K562 (cell line): Measurements from ENCODE around the gene RNH1. TPM values are rescaled to one million over a fixed set of nuclear protein-coding genes. Genes with fewer than 3 reads are reported as not detected.

Experiments used
- CBFA2T3 ChIP-seq: fragments of 450-650 bp; IDR thresholded peaks from 2 replicates; pipeline ENCODE4 v1.6.1; 2017
- CREB1 ChIP-seq, 2 experiments: sonication (generic) in 1 of 2; formaldehyde crosslinking in 1 of 2; IDR thresholded peaks; 2 replicates each; pipeline versions ENCODE4 v1.6.1 to v1.8.0; 2012 to 2022; ENCODE audit warnings: inconsistent platforms in 1 of 2, mild to moderate bottlenecking in 1 of 2, missing genetic modification reagents in 1 of 2, moderate library complexity in 1 of 2
- FOXM1 ChIP-seq, 2 experiments: fragments of 450-650 bp in 1 of 2; sonication (generic) in 1 of 2; formaldehyde crosslinking in 1 of 2; IDR thresholded peaks; 2 replicates each; pipeline versions ENCODE4 v1.6.1 to v1.9.0; 2017 to 2022; ENCODE audit warnings: low read depth in 2 of 2, mild to moderate bottlenecking in 2 of 2, missing genetic modification reagents in 1 of 2, moderate library complexity in 1 of 2
- SMARCE1 ChIP-seq: fragments of 450-650 bp; IDR thresholded peaks from 2 replicates; pipeline ENCODE4 v1.7.1; 2016; ENCODE audit warnings: mild to moderate bottlenecking
- TCFL5 ChIP-seq: fragments of 250-450 bp; sonication (Bioruptor Pico); conservative IDR thresholded peaks from 2 replicates; pipeline ENCODE4 v1.6.1; 2021; ENCODE audit warnings: mild to moderate bottlenecking, moderate library complexity, matching md5 sums
- ZNF133 ChIP-seq: fragments of 250-450 bp; sonication (Bioruptor Pico); IDR thresholded peaks from 2 replicates; pipeline ENCODE4 v1.4.0; 2020; ENCODE audit warnings: mild to moderate bottlenecking
- ZNF232 ChIP-seq: sonication (generic); formaldehyde crosslinking; IDR thresholded peaks from 2 replicates; pipeline ENCODE4 v1.8.0; 2022; ENCODE audit warnings: mild to moderate bottlenecking, missing genetic modification reagents
- polyA plus RNA-seq, 8 experiments: library from polyadenylated mRNA; depleted of rRNA in 4 of 8; stranded (reverse) in 5 of 8; unstranded in 3 of 8; fragments of >200 nt; fragmentation: Nextera tagmentation in 2 of 8; fragmentation: Illumina TruSeq in 1 of 8; extraction: Ambion mirVana in 2 of 8; extraction: Trizol in 1 of 8; gene quantifications; 2 replicates each; pipeline versions ENCODE4 v1.2.1 to v1.2.3, GENCODE V29; 2011 to 2014; ENCODE audit warnings: inconsistent platforms in 1 of 8, missing spikeins in 1 of 8
- total RNA-seq, 7 experiments: library from RNA; depleted of rRNA in 6 of 7; stranded (reverse); fragments of >200 nt in 6 of 7; fragmentation: Illumina TruSeq in 2 of 7; extraction: Trizol in 2 of 7; gene quantifications; 2 replicates each; pipeline versions ENCODE4 v1.2.1 to v1.2.3, GENCODE V29; 2011 to 2021; ENCODE audit warnings: low replicate concordance in 1 of 7
- TF ChIP-seq, protein P1 (sequence below): fragments of 250-450 bp; sonication (Bioruptor Pico); IDR thresholded peaks from 2 replicates; pipeline ENCODE4 v1.5.0; 2021; ENCODE audit warnings: mild to moderate bottlenecking, moderate library complexity
- TF ChIP-seq, protein P2 (sequence below), 2 experiments: fragments of 450-650 bp; IDR thresholded peaks; 2 replicates each; pipeline ENCODE4 v1.6.1; 2016; ENCODE audit warnings: mild to moderate bottlenecking in 2 of 2, borderline replicate concordance in 1 of 2, low read depth in 1 of 2, moderate library complexity in 1 of 2
- TF ChIP-seq, protein P3 (sequence below), 3 experiments: fragments of 200-800 bp in 1 of 3; fragments of 250-450 bp in 1 of 3; fragments of 450-650 bp in 1 of 3; sonication (Bioruptor Pico) in 1 of 3; sonication (Bioruptor generic) in 1 of 3; formaldehyde crosslinking in 1 of 3; IDR thresholded peaks; 2 replicates each; pipeline versions ENCODE4 v1.6.1 to v1.8.0; 2016 to 2022; ENCODE audit warnings: mild to moderate bottlenecking in 2 of 3, missing genetic modification characterization in 2 of 3, missing compliant biosample characterization in 1 of 3, moderate library complexity in 1 of 3

Gene RNH1
- total and polyA plus RNA-seq, 9 of the 15 experiments (the other 6 are each of a cell fraction or from before 2014, with no cell fraction given), result 2.5 to 160 (median 44.3) TPM

GRCh38 chr11:506995-507726 is at the start of gene RNH1 (continued):
- TF ChIP-seq, protein P1, sequence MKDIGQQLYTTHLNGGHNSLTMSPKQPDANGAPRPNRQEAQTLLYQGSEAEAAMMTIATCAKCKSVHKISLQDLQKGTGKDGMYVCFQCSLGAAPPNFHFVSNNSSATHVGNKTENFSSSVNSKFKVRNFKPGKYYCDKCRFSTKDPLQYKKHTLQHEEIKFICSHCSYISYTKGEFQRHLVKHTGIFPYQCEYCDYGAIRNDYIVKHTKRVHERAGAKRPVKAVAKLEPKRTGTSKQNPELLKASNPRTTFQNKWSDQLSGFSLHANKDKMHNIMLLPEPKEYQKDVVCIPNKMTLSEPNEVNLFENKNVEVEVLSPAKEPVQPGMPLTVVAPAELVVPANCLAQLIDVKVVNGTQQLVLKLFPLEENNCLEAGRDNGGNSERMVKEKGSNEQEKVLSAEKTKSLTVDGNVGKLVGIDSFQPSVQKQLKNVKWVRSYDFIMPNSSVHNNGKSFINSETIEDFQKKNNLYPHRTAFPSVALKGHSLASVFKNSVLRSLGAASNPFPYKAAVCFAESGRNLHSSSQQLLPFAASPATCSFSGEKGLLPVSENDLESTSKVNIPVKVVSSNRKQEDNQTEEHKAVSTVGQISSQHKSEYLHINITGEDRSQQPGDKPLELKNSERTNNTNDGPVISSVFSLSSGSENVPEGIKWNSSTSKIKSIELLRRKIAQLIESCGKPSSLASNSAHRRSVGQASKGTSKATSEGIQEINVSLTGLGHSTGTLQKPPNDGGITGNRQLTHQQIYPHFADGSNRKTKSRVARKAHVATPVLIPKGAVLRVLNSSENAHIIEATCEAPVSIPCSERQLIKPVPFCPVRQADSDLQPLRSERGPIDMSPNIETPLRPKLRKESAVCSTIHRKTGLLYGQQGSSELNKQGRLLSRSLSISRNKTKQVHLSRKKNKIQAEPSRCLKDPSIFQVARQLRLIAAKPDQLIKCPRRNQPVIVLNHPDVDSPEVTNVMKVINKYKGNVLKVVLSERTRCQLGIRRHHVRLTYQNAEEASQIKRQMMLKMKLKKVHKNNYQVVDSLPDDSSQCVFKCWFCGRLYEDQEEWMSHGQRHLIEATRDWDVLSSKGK (CRISPR knock-in tag), result no peak
- TF ChIP-seq SMARCE1 (no peak), ZNF232 (CRISPR knock-in tag) (no peak), CBFA2T3 (no peak), ZNF133 (0 out of 2 replicates have a peak, but pooled peaks have one; percentile 50), CREB1 (IDR thresholded peaks at IDR 0.05) (no peak), CREB1 (CRISPR knock-in tag; IDR thresholded peaks at IDR 0.05) (peak; percentile 11; the same call in 1 of the 2 replicates), TCFL5 (CRISPR knock-in tag) (no peak), FOXM1 (IDR thresholded peaks at IDR 0.05; ENCODE audit: low read depth) (no peak), FOXM1 (CRISPR knock-in tag; IDR thresholded peaks at IDR 0.05; ENCODE audit: low read depth) (no peak; the same call in 1 of the 2 replicates)
- TF ChIP-seq, protein P2, sequence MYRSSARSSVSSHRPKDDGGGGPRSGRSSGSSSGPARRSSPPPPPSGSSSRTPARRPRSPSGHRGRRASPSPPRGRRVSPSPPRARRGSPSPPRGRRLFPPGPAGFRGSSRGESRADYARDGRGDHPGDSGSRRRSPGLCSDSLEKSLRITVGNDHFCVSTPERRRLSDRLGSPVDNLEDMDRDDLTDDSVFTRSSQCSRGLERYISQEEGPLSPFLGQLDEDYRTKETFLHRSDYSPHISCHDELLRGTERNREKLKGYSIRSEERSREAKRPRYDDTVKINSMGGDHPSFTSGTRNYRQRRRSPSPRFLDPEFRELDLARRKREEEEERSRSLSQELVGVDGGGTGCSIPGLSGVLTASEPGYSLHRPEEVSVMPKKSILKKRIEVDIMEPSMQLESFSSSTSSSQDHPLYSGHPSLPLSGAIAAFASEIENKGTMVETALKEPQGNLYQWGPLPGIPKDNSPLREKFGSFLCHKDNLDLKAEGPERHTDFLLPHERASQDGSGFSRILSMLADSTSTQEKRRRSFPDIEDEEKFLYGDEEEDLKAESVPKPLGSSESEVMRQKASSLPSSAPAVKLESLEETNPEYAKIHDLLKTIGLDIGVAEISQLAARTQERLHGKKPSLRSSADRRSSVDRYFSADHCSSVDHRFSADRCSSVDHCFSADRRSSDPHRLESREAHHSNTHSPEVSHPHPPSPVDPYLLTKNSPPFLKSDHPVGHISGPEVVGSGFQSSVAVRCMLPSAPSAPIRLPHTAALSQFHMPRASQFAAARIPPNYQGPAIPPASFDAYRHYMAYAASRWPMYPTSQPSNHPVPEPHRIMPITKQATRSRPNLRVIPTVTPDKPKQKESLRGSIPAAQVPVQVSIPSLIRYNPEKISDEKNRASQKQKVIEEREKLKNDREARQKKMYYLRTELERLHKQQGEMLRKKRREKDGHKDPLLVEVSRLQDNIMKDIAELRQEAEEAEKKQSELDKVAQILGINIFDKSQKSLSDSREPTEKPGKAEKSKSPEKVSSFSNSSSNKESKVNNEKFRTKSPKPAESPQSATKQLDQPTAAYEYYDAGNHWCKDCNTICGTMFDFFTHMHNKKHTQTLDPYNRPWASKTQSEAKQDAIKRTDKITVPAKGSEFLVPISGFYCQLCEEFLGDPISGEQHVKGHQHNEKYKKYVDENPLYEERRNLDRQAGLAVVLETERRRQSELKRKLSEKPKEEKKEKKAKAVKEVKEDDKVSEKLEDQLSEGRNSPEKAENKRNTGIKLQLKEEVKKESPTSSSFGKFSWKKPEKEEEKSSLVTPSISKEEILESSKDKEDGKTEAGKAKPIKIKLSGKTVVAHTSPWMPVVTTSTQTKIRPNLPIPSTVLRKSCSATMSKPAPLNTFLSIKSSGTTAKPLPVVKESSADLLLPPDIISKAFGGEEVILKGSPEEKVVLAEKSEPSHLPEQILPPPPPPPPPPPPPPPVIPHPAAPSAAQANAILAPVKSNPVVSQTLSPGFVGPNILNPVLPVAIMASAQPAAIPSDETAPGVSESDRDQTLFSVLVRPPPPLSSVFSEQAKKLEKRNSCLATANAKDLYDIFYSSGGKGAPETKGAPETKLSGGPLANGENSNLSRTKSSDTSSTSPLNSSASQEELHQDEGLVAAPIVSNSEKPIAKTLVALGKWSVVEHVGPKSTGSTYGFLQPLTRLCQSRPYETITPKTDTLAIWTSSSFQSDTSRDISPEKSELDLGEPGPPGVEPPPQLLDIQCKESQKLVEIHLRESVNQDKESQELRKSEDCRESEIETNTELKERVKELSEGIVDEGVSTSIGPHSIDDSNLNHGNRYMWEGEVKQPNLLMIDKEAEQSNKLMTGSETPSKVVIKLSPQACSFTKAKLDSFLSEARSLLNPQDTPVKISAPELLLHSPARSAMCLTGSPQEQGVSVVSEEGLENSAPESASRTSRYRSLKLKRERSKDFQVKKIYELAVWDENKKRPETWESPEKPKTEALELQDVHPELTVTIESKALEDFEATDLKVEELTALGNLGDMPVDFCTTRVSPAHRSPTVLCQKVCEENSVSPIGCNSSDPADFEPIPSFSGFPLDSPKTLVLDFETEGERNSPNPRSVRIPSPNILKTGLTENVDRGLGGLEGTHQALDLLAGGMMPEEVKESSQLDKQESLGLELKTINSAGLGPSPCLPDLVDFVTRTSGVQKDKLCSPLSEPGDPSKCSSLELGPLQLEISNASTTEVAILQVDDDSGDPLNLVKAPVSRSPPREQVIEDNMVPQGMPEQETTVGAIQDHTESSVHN (IDR thresholded peaks at IDR 0.05; ENCODE audit: borderline replicate concordance in 1 of 2, low read depth in 1 of 2), result no peak
- TF ChIP-seq, protein P3, sequence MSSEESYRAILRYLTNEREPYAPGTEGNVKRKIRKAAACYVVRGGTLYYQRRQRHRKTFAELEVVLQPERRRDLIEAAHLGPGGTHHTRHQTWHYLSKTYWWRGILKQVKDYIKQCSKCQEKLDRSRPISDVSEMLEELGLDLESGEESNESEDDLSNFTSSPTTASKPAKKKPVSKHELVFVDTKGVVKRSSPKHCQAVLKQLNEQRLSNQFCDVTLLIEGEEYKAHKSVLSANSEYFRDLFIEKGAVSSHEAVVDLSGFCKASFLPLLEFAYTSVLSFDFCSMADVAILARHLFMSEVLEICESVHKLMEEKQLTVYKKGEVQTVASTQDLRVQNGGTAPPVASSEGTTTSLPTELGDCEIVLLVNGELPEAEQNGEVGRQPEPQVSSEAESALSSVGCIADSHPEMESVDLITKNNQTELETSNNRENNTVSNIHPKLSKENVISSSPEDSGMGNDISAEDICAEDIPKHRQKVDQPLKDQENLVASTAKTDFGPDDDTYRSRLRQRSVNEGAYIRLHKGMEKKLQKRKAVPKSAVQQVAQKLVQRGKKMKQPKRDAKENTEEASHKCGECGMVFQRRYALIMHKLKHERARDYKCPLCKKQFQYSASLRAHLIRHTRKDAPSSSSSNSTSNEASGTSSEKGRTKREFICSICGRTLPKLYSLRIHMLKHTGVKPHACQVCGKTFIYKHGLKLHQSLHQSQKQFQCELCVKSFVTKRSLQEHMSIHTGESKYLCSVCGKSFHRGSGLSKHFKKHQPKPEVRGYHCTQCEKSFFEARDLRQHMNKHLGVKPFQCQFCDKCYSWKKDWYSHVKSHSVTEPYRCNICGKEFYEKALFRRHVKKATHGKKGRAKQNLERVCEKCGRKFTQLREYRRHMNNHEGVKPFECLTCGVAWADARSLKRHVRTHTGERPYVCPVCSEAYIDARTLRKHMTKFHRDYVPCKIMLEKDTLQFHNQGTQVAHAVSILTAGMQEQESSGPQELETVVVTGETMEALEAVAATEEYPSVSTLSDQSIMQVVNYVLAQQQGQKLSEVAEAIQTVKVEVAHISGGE (CRISPR knock-in tag; IDR thresholded peaks at IDR 0.05), result no peak; a peak in 1 of 6 replicates
